Nephron progenitor cell (in vitro differentiated cells): ENCODE measurements around the gene TMEM72.

Experiments used
- DNase-seq: peaks from one replicate; pipeline ENCODE4 v3.0.0; 2021
- H3K27ac Mint-ChIP-seq: 2 replicates; pipeline ENCODE4 v1.8.0; 2021; ENCODE audit warnings: mild to moderate bottlenecking, moderate library complexity, mixed read lengths
- H3K27me3 Mint-ChIP-seq: 2 replicates; pipeline ENCODE4 v1.8.0; 2021; ENCODE audit warnings: mild to moderate bottlenecking, low read depth, mixed read lengths; ENCODE audit not compliant: poor library complexity
- H3K36me3 Mint-ChIP-seq: 2 replicates; pipeline ENCODE4 v1.8.0; 2021; ENCODE audit warnings: low read depth, mixed read lengths
- H3K4me1 Mint-ChIP-seq: 2 replicates; pipeline ENCODE4 v1.8.0; 2021; ENCODE audit warnings: mixed read lengths
- H3K4me3 Mint-ChIP-seq: 2 replicates; pipeline ENCODE4 v1.8.0; 2021; ENCODE audit warnings: mild to moderate bottlenecking, moderate library complexity, mixed read lengths
- H3K9me3 Mint-ChIP-seq: 2 replicates; pipeline ENCODE4 v1.8.0; 2021; ENCODE audit warnings: mild to moderate bottlenecking, moderate library complexity, mixed read lengths
- TF ChIP-seq, protein P1 (sequence below): fragments of 200-600 bp; sonication (generic); IDR thresholded peaks from 2 replicates; pipeline ENCODE4 v1.5.0; 2021; ENCODE audit warnings: antibody characterized with exemption

TMEM72 gene

DNA sequence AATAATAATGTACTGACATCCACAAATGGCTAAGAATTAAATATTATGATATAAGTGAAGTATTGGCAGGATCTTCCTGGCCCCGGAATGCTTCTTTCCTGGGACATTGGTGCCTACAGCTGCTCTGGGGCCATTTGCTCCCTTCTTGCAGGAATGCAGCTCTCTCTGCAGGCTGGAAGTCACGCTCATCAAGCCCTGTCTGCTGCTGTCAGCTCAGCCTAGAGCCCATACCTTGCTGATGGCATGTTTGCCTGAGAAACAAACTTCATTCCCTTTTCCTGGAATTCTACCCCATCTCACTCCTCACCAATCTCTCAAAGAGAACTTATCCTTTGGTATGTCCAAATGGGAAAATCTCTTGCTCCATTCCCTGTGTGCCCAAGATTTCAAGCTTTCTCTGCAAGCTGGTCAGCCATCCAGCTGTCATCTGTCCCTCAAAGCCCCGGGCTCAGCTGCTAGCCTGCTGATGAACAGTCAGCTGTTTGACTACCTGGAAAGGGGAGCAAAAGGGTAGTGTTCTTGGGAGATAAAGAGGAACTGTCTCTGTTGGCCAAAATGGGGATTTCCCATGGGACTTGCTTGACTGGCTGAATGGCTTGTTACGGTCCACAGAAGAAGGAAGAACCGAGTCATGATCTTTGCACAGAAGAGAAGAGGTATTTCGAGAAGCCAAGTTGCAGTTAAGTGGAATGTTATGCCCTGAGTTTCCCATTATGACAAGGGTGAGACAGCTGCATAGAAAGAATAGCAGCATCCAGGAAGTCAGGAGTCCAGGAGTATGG, 36.4 kb downstream of the TMEM72 start:
- no peak for DNase-seq
- Mint-ChIP-seq H3K4me3 (no peak overlapping the region), H3K36me3 (peaks cover 29% of the 10 kb centered on the region), H3K9me3 (peaks cover 34% of the 10 kb centered on the region), H3K4me1 (peaks cover 22% of the 10 kb centered on the region), H3K27me3 (peaks cover 9% of the 10 kb centered on the region), H3K27ac (no peak overlapping the region)
- TF ChIP-seq, protein P1, sequence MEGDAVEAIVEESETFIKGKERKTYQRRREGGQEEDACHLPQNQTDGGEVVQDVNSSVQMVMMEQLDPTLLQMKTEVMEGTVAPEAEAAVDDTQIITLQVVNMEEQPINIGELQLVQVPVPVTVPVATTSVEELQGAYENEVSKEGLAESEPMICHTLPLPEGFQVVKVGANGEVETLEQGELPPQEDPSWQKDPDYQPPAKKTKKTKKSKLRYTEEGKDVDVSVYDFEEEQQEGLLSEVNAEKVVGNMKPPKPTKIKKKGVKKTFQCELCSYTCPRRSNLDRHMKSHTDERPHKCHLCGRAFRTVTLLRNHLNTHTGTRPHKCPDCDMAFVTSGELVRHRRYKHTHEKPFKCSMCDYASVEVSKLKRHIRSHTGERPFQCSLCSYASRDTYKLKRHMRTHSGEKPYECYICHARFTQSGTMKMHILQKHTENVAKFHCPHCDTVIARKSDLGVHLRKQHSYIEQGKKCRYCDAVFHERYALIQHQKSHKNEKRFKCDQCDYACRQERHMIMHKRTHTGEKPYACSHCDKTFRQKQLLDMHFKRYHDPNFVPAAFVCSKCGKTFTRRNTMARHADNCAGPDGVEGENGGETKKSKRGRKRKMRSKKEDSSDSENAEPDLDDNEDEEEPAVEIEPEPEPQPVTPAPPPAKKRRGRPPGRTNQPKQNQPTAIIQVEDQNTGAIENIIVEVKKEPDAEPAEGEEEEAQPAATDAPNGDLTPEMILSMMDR, result no peak

DNA sequence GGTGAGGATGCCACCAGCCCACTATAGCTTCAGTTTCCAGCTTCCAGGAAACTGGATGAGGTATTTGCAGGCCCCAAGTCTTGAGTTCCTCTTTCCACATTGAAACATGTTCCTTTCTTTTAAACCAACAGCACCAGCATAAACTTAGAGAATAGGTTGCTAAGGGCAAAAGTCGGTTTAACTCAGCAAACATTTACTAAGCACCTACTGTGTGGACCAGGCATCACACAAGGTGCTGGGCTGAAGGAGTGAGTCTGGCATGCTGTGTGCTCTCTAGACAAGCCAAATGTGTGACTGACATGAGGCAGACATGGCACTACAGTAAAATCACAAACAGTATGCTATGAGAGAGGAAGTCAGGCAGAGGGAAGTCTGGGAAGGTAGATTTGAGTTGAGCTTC, 37.5 kb downstream of the TMEM72 start:
- DNase-seq, result no peak
- Mint-ChIP-seq H3K4me3 (no peak overlapping the region), H3K27me3 (peaks cover 9% of the 10 kb centered on the region), H3K27ac (no peak overlapping the region), H3K4me1 (peaks cover 32% of the 10 kb centered on the region), H3K9me3 (peaks cover 27% of the 10 kb centered on the region), H3K36me3 (peaks cover 26% of the 10 kb centered on the region)
- TF ChIP-seq, protein P1, result no peak

DNA sequence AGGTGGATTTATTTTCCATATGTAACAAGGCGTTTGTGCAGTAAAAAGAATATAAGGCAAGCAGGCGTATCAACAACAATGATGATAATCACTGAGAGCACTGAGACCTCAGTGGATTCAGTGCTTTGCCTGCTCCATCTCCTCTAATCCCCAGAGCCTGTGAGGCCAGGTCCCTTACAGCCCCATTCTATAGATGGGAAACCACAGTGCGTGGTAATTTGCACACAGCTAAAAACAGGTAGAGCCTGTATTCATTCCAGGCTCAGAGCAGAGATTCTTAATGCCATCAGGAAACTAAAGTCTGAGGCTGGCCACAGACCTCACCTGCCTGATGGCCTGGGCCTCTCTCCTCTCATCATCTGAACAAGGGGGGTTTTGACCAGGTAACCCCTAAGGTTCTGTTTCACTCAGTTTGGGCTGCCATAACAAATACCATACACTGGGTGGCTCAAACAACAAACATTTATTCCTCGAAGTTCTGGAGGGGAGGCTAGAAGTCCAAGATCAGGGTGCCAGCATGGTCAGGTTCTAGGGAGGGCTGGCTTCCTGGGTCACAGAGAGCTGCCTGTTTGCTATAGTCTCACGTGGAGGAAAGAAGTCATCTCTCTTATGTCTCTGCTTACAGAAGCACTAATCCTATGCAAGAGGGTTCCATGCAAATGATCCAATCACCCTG, 38.1 kb downstream of the TMEM72 start:
- H3K4me3 Mint-ChIP-seq, result no peak overlapping the region
- peaks cover 9% of the 10 kb centered on the region for H3K27me3 Mint-ChIP-seq
- H3K9me3 Mint-ChIP-seq, result peaks cover 22% of the 10 kb centered on the region
- no peak for DNase-seq
- peaks cover 25% of the 10 kb centered on the region for H3K36me3 Mint-ChIP-seq
- no peak overlapping the region for H3K27ac Mint-ChIP-seq
- H3K4me1 Mint-ChIP-seq, result peaks cover 38% of the 10 kb centered on the region
- TF ChIP-seq, protein P1, result no peak

DNA sequence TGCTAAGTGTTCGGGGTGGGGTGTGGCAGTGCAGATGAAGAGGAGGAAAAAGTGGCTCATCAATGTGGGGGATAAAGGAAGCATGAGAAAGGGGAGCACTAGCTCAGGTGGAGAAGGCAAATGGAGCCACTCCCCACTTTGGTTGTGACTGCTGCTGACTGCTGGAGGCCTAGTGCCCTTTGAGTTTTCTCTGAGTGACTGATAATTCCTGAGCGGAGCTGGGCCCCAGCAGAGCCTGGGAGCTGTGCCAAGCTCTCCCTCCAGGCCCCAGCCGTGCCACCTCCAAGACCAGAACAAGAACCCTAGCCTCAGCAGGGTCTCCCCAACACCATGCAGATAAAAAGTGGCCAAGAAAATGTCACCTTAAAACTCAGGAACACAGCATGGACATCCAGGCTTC, 38.8 kb downstream of the TMEM72 start:
- Mint-ChIP-seq H3K4me3 (no peak overlapping the region), H3K36me3 (peaks cover 23% of the 10 kb centered on the region), H3K27me3 (peaks cover 6% of the 10 kb centered on the region), H3K27ac (no peak overlapping the region), H3K9me3 (peaks cover 15% of the 10 kb centered on the region), H3K4me1 (peaks cover 38% of the 10 kb centered on the region)
- TF ChIP-seq, protein P1, result no peak
- DNase-seq, result no peak

DNA sequence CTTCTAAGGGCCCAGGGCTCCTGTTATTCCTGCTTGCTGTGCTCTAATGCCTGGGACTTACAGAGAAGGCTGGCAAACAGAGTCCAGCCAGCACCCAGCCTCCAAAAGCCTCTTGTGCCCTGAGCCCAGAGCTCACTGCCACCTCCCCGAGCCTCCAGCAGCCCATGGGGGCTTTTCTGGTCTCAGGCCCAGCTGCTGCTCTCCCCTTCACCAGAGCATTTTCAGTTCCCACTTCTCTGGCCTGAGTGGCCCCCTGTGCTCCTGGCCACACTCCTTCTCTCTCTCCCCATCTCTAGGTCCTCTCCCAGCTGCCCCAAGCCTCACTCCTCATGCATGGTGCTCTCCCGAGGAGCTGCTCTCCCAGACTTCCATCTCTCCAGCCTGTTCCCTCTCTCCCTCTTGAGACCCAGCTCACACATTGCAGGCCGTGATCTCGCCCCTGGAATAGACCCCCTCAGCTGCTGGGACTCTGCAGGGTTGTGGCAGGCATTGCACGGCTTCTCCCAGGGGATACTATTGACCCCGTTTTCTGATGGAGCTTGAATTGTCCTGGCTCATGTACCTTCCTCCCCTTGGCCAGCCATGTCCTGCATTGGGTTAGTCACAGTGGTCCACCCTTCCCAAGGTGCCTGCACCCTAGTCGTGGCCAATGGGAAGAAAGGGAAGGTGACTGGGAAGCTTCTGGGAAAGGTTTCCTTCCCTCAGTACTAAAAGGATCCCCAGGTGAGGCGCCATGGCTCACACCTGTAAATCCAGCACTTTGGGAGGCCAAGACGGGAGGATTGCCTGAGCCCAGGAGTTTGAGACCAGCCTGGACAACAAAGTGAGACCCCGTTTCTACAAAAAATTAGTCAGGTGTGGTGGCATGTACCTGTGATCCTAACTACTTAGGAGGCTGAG, 39.4 kb downstream of the TMEM72 start:
- Mint-ChIP-seq H3K9me3 (peaks cover 9% of the 10 kb centered on the region), H3K4me3 (no peak overlapping the region), H3K27me3 (peaks cover 6% of the 10 kb centered on the region), H3K4me1 (peaks cover 39% of the 10 kb centered on the region), H3K27ac (no peak overlapping the region), H3K36me3 (peaks cover 20% of the 10 kb centered on the region)
- DNase-seq, result no peak
- TF ChIP-seq, protein P1, result no peak
